Hepatocyte (in vitro differentiated cells): ENCODE measurements around the gene FABP3. TPM values are rescaled to one million over a fixed set of nuclear protein-coding genes. Genes with fewer than 3 reads are reported as not detected.
"Not testable (repeated sequence)": the region's sequence is repeated elsewhere in the genome, so short reads cannot be mapped to it uniquely, and the experiment has no call there.

Experiments used
- DNase-seq: peaks from one replicate; pipeline ENCODE4 v3.0.0-alpha.2; 2016; ENCODE audit warnings: low spot score
- H2AFZ ChIP-seq: fragments of 200-600 bp; sonication (generic); 2 replicates; pipeline ENCODE4 v1.6.0; 2016; ENCODE audit warnings: antibody characterized with exemption, mild to moderate bottlenecking
- H3K27ac ChIP-seq: fragments of 200-600 bp; sonication (generic); 2 replicates; pipeline ENCODE4 v1.5.1; 2016; ENCODE audit warnings: mild to moderate bottlenecking
- H3K27me3 ChIP-seq: fragments of 200-600 bp; sonication (generic); 2 replicates; pipeline ENCODE4 v1.6.1; 2016
- H3K36me3 ChIP-seq: fragments of 200-600 bp; sonication (generic); replicated peaks from 2 replicates; pipeline ENCODE4 v1.5.1; 2016; ENCODE audit warnings: low read depth; ENCODE audit not compliant: insufficient read depth
- H3K4me1 ChIP-seq: fragments of 200-600 bp; sonication (generic); 2 replicates; pipeline ENCODE4 v1.5.1; 2016; ENCODE audit warnings: mild to moderate bottlenecking, moderate library complexity; ENCODE audit not compliant: insufficient read depth
- H3K4me2 ChIP-seq: fragments of 200-600 bp; sonication (generic); 2 replicates; pipeline ENCODE4 v1.6.0; 2016
- H3K4me3 ChIP-seq: fragments of 200-600 bp; sonication (generic); 2 replicates; pipeline ENCODE4 v1.5.1; 2016; ENCODE audit warnings: mild to moderate bottlenecking
- H3K79me2 ChIP-seq: fragments of 200-600 bp; sonication (generic); 2 replicates; pipeline ENCODE4 v1.6.0; 2017; ENCODE audit warnings: mild to moderate bottlenecking
- H3K9me2 ChIP-seq: fragments of 200-600 bp; sonication (generic); replicated peaks from 2 replicates; pipeline ENCODE4 v1.6.0; 2017; ENCODE audit warnings: mild to moderate bottlenecking; ENCODE audit not compliant: insufficient read depth
- H3K9me3 ChIP-seq: fragments of 200-600 bp; sonication (generic); 2 replicates; pipeline ENCODE4 v1.5.1; 2016; ENCODE audit warnings: low read depth, mild to moderate bottlenecking
- H4K20me1 ChIP-seq: fragments of 200-600 bp; sonication (generic); 2 replicates; pipeline ENCODE4 v1.6.0; 2016; ENCODE audit warnings: mild to moderate bottlenecking; ENCODE audit not compliant: insufficient read depth, poor library complexity, severe bottlenecking
- EZH2 ChIP-seq: fragments of 200-600 bp; sonication (generic); IDR thresholded peaks from 2 replicates; pipeline ENCODE4 v1.6.1; 2016; ENCODE audit warnings: antibody characterized with exemption, mild to moderate bottlenecking, borderline replicate concordance
- EZH2phosphoT487 ChIP-seq: fragments of 200-600 bp; sonication (generic); IDR thresholded peaks from one replicate; pipeline ENCODE4 v1.6.1; 2018; ENCODE audit warnings: antibody characterized with exemption, mild to moderate bottlenecking, low read depth, moderate library complexity; ENCODE audit not compliant: unreplicated experiment, severe bottlenecking
- WGBS: methylation state at CpG from one replicate; pipeline ENCODE4 v1.1.6; 2016; ENCODE audit warnings: low lambda C conversion rate; ENCODE audit errors: missing lambda C conversion rate; 5-methylcytosine and 5-hydroxymethylcytosine counted together
- polyA plus RNA-seq: library from polyadenylated mRNA; unstranded; fragments of >200 nt; fragmentation: Nextera tagmentation; extraction: Ambion mirVana; gene quantifications from 2 replicates; pipeline ENCODE4 v1.2.1, GENCODE V29; 2016
- total RNA-seq: library from RNA; depleted of rRNA; stranded (reverse); fragments of >200 nt; gene quantifications from 2 replicates; pipeline ENCODE4 v1.2.3, GENCODE V29; 2014
- TF ChIP-seq, protein P1 (sequence below): fragments of 200-600 bp; sonication (generic); IDR thresholded peaks from 2 replicates; pipeline ENCODE4 v1.5.1; 2016; ENCODE audit warnings: antibody characterized with exemption, mild to moderate bottlenecking; ENCODE audit not compliant: poor library complexity

FABP3 gene
- total and polyA plus RNA-seq, 2 experiments from 2014 or later, result 39.1 to 50.1 TPM

DNA sequence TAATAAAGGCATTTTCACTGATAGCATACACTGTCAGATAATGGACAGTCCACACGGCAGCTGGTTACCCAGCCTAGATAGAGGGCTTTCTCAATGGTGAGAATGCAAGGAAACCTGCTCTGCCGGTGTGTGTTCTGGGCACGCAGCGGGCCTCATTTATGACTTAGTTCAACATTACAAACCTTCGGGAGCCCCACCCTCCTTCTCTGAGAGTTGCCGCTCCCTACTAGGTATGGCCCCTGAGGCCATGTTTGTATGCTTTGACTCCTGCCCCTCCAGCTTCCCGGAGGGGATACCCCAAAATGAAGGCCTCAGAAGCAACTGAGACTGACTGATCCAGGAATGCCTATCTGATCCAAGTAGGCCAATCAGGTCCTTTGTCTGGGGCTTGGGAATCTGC, 17.2 kb upstream of the FABP3 start:
- 38% methylated on average over 7 of the region's 7 CpGs for WGBS
- no peaks in the 10 kb centered on the region for H3K36me3 ChIP-seq
- H3K9me2 ChIP-seq, result no peaks in the 10 kb centered on the region
- peaks cover 18% of the 10 kb centered on the region for H3K4me1 ChIP-seq
- H3K27me3 ChIP-seq, result no peaks in the 10 kb centered on the region
- H2AFZ ChIP-seq, result no peak overlapping the region
- no peaks in the 10 kb centered on the region for H4K20me1 ChIP-seq
- no peak overlapping the region for H3K4me3 ChIP-seq
- peak overlapping the region; percentile 44 for H3K4me2 ChIP-seq
- TF ChIP-seq EZH2 (no peak), EZH2phosphoT487 (no peak)
- TF ChIP-seq, protein P1, sequence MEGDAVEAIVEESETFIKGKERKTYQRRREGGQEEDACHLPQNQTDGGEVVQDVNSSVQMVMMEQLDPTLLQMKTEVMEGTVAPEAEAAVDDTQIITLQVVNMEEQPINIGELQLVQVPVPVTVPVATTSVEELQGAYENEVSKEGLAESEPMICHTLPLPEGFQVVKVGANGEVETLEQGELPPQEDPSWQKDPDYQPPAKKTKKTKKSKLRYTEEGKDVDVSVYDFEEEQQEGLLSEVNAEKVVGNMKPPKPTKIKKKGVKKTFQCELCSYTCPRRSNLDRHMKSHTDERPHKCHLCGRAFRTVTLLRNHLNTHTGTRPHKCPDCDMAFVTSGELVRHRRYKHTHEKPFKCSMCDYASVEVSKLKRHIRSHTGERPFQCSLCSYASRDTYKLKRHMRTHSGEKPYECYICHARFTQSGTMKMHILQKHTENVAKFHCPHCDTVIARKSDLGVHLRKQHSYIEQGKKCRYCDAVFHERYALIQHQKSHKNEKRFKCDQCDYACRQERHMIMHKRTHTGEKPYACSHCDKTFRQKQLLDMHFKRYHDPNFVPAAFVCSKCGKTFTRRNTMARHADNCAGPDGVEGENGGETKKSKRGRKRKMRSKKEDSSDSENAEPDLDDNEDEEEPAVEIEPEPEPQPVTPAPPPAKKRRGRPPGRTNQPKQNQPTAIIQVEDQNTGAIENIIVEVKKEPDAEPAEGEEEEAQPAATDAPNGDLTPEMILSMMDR, result no peak
- H3K27ac ChIP-seq, result peak overlapping the region; percentile 94
- DNase-seq, result peak; percentile 90
- no peaks in the 10 kb centered on the region for H3K79me2 ChIP-seq
- H3K9me3 ChIP-seq, result no peaks in the 10 kb centered on the region

DNA sequence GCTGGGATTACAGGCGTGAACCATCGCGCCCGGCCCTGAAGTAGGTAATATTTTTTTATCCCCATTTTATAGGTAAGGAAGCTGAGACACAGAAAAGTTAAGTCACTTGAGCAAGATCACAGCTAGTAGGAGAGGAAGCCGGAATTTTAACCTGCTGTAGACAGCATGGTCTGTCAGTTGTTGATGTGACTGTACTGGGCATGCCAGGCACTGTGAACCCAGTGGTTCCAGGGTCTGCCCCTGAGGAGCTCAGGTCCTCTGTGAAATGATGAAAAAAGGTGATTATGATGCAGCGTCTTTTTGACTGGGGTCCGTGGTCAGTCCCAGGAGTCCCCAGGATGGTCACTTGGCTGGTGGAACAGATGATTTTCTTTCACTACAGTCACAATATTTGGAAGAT, 16.7 kb upstream of the FABP3 start:
- H3K79me2 ChIP-seq, result no peaks in the 10 kb centered on the region
- no peaks in the 10 kb centered on the region for H4K20me1 ChIP-seq
- no peak overlapping the region for H3K4me3 ChIP-seq
- 93% methylated on average over 7 of the region's 7 CpGs for WGBS
- DNase-seq, result no peak
- H2AFZ ChIP-seq, result no peak overlapping the region
- H3K4me1 ChIP-seq, result peaks cover 18% of the 10 kb centered on the region
- no peaks in the 10 kb centered on the region for H3K36me3 ChIP-seq
- peak overlapping the region; percentile 34 for H3K4me2 ChIP-seq
- TF ChIP-seq EZH2, result no peak
- TF ChIP-seq, protein P1, result no peak
- TF ChIP-seq EZH2phosphoT487, result no peak
- peak overlapping the region; percentile 94 for H3K27ac ChIP-seq
- H3K9me2 ChIP-seq, result no peaks in the 10 kb centered on the region
- no peaks in the 10 kb centered on the region for H3K9me3 ChIP-seq
- no peaks in the 10 kb centered on the region for H3K27me3 ChIP-seq

DNA sequence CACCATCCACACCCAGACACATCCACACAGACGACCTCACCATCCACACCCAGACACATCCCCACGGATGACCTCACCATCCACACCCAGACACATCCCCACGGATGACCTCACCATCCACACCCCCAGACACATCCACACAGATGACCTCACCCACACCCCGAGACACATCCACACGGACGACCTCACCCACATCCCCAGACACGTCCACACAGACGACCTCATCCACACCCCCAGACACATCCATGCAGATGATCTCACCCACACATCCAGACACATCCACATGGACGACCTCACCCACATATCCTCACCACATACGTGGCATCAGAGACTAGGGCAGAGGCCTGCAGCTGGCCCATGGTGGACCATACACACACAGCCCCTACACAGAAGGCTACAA, 14.7 kb upstream of the FABP3 start:
- WGBS, result 86% methylated on average over 9 of the region's 10 CpGs
- Histone ChIP-seq H3K4me1 (peaks cover 18% of the 10 kb centered on the region), H3K27ac (no peak overlapping the region), H3K4me2 (no peak overlapping the region), H2AFZ (no peak overlapping the region), H3K36me3 (no peaks in the 10 kb centered on the region), H3K79me2 (no peaks in the 10 kb centered on the region), H3K9me2 (no peaks in the 10 kb centered on the region), H3K4me3 (no peak overlapping the region), H3K9me3 (no peaks in the 10 kb centered on the region), H3K27me3 (no peaks in the 10 kb centered on the region), H4K20me1 (no peaks in the 10 kb centered on the region)
- DNase-seq, result no peak
- no peak for TF ChIP-seq EZH2phosphoT487

DNA sequence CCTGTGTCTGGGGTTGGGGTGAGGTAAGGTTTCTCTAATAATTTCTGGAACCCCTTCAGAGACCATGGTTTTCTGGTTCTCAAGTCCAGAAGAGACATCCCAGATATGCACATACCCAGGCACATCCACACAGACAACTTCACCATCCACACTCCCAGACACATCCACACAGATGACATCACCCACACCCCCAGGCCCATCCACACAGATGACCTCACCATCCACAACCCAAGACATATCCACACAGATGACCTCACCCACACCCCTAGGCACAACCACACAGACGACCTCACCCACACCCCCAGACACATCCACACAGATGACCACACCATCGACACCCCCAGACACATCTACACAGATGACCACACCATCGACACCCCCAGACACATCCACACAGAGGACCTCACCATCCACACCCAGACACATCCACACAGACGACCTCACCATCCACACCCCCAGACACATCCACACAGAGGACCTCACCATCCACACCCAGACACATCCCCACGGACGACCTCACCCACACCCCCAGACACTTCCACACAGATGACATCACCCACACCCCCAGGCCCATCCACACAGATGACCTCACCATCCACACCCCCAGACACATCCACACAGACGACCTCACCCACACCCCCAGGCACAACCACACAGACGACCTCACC, 13.8 kb upstream of the FABP3 start:
- not testable (repeated sequence) for H3K79me2 ChIP-seq, H3K27ac ChIP-seq, DNase-seq, H2AFZ ChIP-seq, H3K36me3 ChIP-seq, H3K9me2 ChIP-seq, H4K20me1 ChIP-seq, H3K4me2 ChIP-seq, H3K4me3 ChIP-seq, H3K27me3 ChIP-seq, H3K9me3 ChIP-seq
- H3K4me1 ChIP-seq, result peaks cover 20% of the 10 kb centered on the region
- WGBS, result 80% methylated on average over 2 of the region's 8 CpGs
